ENCODE measurements around the gene ROBO2.

ROBO2 gene

GRCh38 chr3:77091809-77092208 lies 51.9 kb downstream of the ROBO2 start:
- POLR2A ChIA-PET (ENCODE audit: low non-redundant PET) = no interaction called here
- TF ChIP-seq CTCF (conservative IDR thresholded peaks at IDR 0.05; ENCODE audit: low read depth) = no peak
- no peak overlapping the region for H3K27ac ChIP-seq
- DNase-seq (ENCODE audit: low spot score) = no peak
- CTCF ChIA-PET = no interaction called here

GRCh38 chr3:77093101-77093500 lies 53.2 kb downstream of the ROBO2 start:
- ChIA-PET CTCF (interaction anchor here (0.7 kb wide), 1 partner anchor 157 kb away, joined by 4 read pairs; no protein-coding TSS in a partner anchor), POLR2A (ENCODE audit: low non-redundant PET) (no interaction called here)
- DNase-seq (ENCODE audit: low spot score) = no peak
- no peak overlapping the region for H3K27ac ChIP-seq
- no peak for TF ChIP-seq CTCF (conservative IDR thresholded peaks at IDR 0.05; ENCODE audit: low read depth)

GRCh38 chr3:77096145-77096544 lies 56.2 kb downstream of the ROBO2 start:
- ChIA-PET POLR2A (ENCODE audit: low non-redundant PET) (no interaction called here), CTCF (no interaction called here)
- no peak overlapping the region for H3K27ac ChIP-seq
- DNase-seq (ENCODE audit: low spot score) = no peak
- TF ChIP-seq CTCF (conservative IDR thresholded peaks at IDR 0.05; ENCODE audit: low read depth) = no peak

- ChIA-PET CTCF (interaction anchor here (0.7 kb wide), 1 partner anchor 142 kb away, joined by 3 read pairs; no protein-coding TSS in a partner anchor), POLR2A (ENCODE audit: low non-redundant PET) (no interaction called here)
- no peak overlapping the region for H3K27ac ChIP-seq
- no peak for DNase-seq (ENCODE audit: low spot score)
- no peak for TF ChIP-seq CTCF (conservative IDR thresholded peaks at IDR 0.05; ENCODE audit: low read depth)
These were observed 57.3 kb downstream of the ROBO2 start for GRCh38 chr3:77096966-77097890.

GRCh38 chr3:77102951-77103769 lies 63.3 kb downstream of the ROBO2 start:
- CTCF ChIA-PET = no interaction called here
- H3K27ac ChIP-seq = no peak overlapping the region
- POLR2A ChIA-PET (ENCODE audit: low non-redundant PET) = no interaction called here
- DNase-seq (ENCODE audit: low spot score) = no peak
- no peak for TF ChIP-seq CTCF (conservative IDR thresholded peaks at IDR 0.05; ENCODE audit: low read depth)

- TF ChIP-seq CTCF (conservative IDR thresholded peaks at IDR 0.05; ENCODE audit: low read depth) = no peak
- ChIA-PET CTCF (no interaction called here), POLR2A (ENCODE audit: low non-redundant PET) (no interaction called here)
- no peak for DNase-seq (ENCODE audit: low spot score)
- no peak overlapping the region for H3K27ac ChIP-seq
These were observed 82.8 kb downstream of the ROBO2 start for GRCh38 chr3:77122652-77123051.
